ENCODE measurements around the gene COL1A2. TPM values are rescaled to one million over a fixed set of nuclear protein-coding genes. Genes with fewer than 3 reads are reported as not detected.

Gene COL1A2
- total and polyA plus RNA-seq, 2 of the 8 experiments (the other 6 are each of a cell fraction or from before 2014, with no cell fraction given), result 45.2 to 87.2 TPM

GRCh38 chr7:94378356-94378755, 16.3 kb upstream of the COL1A2 start (continued):
- TF ChIP-seq FOSL1 (IDR thresholded peaks at IDR 0.05; ENCODE audit: insufficient read depth, low read depth, low read length), result no peak
- no peak for TF ChIP-seq SAP30 (IDR thresholded peaks at IDR 0.05; ENCODE audit: insufficient read depth, insufficient replicate concordance, low read length)
- TF ChIP-seq SIN3A (conservative IDR thresholded peaks at IDR 0.05 in 1 of 2, IDR thresholded peaks at IDR 0.05 in 1 of 2; ENCODE audit: low read depth in 1 of 2, low read length in 2 of 2), result no peak
- no peak for TF ChIP-seq ATF3 (IDR thresholded peaks at IDR 0.05; ENCODE audit: insufficient read depth, low read depth, low read length)
- no peak for TF ChIP-seq JUND (IDR thresholded peaks at IDR 0.05; ENCODE audit: low read length)
- TF ChIP-seq RNF2 (IDR thresholded peaks at IDR 0.05; ENCODE audit: borderline replicate concordance, low read depth, low read length, missing control alignments, poor library complexity, severe bottlenecking), result no peak
